Ovary (tissue), 3 donors: ENCODE results near the gene GAMT.

Experiments
- POLR2A ChIP-seq: fragments of 450-650 bp; IDR thresholded peaks from one replicate; pipeline ENCODE4 v1.6.1; 2017; ENCODE audit warnings: antibody characterized with exemption, mild to moderate bottlenecking, moderate library complexity
- TF ChIP-seq, protein P1 (sequence below), 3 donors: fragments of 450-650 bp in 2 of 3; fragments of 200-600 bp in 1 of 3; IDR thresholded peaks; one replicate each; pipeline versions ENCODE4 v1.5.1 to v1.8.0; 2016 to 2022; ENCODE audit warnings: antibody characterized with exemption in 3 of 3, mild to moderate bottlenecking in 1 of 3
- donor health status: DM: no; HTN: no; CAD: no.

DNA sequence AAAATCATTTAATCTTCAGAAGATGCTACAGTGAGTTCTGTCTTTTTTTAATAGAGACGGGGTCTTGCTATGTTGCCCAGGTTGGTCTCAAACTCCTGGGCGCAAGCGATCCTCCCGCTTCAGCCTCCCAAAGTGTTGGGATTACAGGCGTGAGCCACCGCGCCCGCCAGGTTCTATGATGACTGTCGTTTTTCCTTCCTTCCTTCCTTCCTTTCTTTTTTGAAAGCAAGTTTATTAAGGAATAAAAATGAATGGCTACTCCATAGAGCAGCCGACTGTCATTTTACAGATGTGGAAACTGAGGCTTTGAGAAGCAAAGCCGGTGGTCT is 511 bp upstream of the GAMT start:
- TF ChIP-seq, protein P1, sequence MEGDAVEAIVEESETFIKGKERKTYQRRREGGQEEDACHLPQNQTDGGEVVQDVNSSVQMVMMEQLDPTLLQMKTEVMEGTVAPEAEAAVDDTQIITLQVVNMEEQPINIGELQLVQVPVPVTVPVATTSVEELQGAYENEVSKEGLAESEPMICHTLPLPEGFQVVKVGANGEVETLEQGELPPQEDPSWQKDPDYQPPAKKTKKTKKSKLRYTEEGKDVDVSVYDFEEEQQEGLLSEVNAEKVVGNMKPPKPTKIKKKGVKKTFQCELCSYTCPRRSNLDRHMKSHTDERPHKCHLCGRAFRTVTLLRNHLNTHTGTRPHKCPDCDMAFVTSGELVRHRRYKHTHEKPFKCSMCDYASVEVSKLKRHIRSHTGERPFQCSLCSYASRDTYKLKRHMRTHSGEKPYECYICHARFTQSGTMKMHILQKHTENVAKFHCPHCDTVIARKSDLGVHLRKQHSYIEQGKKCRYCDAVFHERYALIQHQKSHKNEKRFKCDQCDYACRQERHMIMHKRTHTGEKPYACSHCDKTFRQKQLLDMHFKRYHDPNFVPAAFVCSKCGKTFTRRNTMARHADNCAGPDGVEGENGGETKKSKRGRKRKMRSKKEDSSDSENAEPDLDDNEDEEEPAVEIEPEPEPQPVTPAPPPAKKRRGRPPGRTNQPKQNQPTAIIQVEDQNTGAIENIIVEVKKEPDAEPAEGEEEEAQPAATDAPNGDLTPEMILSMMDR (IDR thresholded peaks at IDR 0.05): no peak
- no peak for TF ChIP-seq POLR2A
